HG03103 (cell line): ENCODE results near the gene ZSCAN25.
"Not testable (repeated sequence)": the region's sequence is repeated elsewhere in the genome, so short reads cannot be mapped to it uniquely, and the experiment has no call there.

Experiments
- ATAC-seq: cut with Tn5 transposase; IDR thresholded peaks from one replicate; pipeline ENCODE4 v1.9.1; 2021; ENCODE audit warnings: low read depth; ENCODE audit not compliant: unreplicated experiment

The ZSCAN25 gene

DNA sequence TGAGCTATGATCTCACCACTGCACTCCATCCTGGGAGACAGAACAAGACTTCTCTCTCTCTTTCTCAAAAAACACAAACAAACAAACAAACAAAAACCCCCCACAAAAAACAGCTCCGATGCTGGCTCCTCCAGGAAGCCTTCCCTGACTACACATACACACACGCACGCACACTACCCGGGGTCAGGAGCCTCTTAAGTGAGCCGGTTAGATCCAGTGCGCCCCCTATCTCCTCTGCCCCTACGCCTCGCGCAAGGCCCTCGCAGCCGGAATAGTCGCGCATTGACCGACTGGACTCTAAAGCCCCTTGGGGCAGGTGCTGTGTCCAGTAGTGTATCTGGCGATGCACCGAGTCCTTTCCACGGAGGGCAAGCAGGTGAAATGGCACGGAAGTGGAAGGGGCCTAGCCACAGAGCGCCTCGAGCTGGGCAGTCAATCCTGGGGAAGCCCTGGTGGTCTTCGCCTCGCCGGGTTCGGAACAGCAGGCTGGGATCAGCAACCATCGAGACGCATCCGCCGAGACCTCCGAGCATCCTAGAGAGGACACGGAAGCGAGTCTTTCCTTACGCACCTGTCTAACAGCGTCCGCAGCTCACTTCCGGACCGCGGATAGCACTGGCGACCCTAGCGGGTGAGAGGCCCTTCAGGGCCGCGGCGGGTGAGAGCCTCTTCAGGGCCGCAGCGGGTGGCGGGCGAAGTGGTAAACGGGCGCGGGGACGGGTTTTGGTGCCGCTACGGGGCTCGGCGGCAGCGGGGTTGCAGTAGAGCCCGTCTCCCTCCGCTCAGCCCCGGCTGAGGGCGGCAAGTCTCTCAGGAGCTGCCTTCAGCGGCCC is at the start of gene ZSCAN25:
TSS of gene ZSCAN25 (plus strand) at position 588 of the 833 bp plus-strand sequence. CDS start 2,661 bp downstream, outside the sequence.
- peak; percentile 86 for ATAC-seq

GRCh38 chr7:99568770-99569169 is 48.0 kb upstream of the ZSCAN25 start:
- ATAC-seq = not testable (repeated sequence)

DNA sequence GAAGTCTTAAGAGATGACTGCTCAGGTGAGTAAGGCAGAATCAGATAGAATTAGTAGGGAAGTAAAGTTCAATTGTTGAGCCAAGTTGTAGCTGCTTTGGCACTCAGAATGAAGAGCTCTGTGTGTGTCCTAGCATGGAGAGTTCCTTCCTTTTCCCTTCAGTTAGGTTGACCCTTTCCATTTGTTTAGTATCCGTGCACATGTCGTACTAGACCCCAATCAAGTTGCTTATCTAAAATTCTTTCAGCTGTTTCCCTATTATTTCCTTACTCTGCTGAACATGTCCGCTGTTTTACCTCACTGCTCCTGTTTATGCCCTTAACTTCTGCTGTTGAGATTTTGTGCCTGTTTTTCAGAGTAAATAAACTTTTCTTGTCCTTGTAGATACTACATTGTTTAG is 45.0 kb upstream of the ZSCAN25 start:
- ATAC-seq = no peak

DNA sequence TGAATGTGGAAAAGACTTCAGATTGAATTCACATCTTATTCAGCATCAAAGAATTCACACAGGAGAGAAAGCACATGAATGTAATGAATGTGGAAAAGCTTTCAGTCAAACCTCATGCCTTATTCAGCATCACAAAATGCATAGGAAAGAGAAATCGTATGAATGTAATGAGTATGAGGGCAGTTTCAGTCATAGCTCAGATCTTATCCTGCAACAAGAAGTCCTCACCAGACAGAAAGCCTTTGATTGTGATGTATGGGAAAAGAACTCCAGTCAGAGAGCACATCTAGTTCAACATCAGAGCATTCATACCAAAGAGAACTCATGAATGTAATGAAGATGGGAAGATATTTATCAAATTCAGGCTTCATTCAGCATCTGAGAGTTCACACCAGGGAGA is 43.5 kb upstream of the ZSCAN25 start:
- no peak for ATAC-seq

DNA sequence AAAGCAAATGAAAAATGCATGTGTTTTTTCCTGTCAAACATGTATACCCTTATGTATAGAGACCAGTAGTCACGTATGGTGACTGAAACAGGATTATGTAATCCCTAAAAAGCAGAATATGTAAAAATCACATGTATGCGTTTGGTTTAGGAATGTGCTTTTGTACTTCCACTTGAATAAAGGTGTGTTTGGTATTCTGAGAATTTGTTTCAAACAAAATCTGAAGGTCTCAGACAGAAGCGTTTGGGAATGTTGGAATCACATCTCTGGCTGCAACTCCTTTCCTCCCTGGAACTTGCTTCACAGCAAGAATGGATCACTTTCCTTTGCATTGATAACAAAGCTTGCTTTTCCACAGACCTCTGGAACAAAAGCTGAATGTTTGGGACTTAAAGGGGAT is 40.5 kb upstream of the ZSCAN25 start:
- no peak for ATAC-seq

GRCh38 chr7:99579281-99579955 is 37.3 kb upstream of the ZSCAN25 start:
- ATAC-seq = no peak

GRCh38 chr7:99579956-99580777 is 36.6 kb upstream of the ZSCAN25 start:
- ATAC-seq = no peak

DNA sequence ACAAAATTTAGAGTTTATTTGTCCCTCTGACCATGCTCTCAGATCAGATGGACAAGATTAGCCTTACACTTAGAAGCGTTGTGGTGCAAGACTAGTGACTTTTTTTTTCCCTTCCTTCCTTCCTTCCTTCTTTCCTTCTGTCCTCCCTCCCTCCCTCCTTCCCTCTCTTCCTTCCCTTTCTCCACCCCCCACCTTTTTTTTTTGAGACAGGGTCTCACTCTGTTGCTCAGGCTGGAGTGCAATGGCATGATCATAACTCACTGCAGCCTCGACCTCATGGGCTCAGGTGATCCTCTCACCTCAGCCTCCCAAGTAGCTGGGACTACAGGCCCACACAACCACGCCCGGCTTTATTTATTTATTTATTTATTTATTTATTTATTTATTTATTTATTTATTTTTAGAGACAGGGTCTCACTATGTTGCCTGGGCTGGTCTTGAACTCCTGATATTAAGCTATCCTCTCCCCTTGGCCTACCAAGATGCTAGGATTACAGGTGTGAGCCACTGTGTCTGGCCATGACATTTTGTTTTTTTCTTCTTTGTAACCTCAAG is 35.9 kb upstream of the ZSCAN25 start:
- ATAC-seq = not testable (repeated sequence)

GRCh38 chr7:99588868-99589267 is 27.9 kb upstream of the ZSCAN25 start:
- ATAC-seq = no peak

GRCh38 chr7:99594948-99595745 is 21.6 kb upstream of the ZSCAN25 start:
- ATAC-seq = no peak

- ATAC-seq = no peak
Observed at GRCh38 chr7:99596408-99596955, 20.3 kb upstream of the ZSCAN25 start.

GRCh38 chr7:99597762-99598501 is 18.8 kb upstream of the ZSCAN25 start, which contains the start of gene TMEM225B:
TSS of gene TMEM225B (plus strand) at chr7:99598267. CDS start at chr7:99604389, 6,122 bp downstream.
- ATAC-seq = no peak

GRCh38 chr7:99599836-99600235 is 16.9 kb upstream of the ZSCAN25 start:
- ATAC-seq = no peak

DNA sequence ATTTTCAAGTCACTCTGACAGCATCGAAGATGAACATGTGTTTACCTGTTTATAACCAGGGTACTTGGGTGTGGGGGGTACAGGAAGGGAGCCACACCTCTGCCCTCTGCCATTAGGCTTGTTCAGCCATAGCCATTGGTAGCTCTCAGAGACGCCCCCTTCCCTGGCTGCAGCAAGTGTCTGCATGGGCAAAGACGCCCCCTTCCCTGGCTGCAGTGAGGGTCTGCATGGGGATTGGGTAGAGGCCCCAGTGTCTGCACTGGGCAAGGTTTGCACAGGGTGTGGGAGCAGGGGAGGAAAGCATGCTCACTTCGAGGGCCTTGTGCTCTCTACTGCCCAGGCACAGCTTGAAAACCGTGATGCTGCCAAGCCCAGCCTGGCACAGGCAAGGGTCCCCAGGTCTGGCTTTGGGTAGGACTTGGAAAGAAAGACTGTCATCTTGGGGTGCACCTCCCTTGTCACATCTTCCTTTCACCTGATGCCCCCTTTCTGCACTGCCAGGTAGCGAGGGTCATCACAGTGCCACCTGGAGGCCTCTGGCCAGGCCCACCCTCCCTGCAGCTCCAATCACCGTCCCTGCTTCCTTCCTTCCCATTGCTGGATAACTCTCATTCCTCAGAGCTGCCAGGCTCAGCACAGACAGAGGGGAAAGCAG is 15.0 kb upstream of the ZSCAN25 start:
- ATAC-seq = no peak

GRCh38 chr7:99605527-99605926 is 11.2 kb upstream of the ZSCAN25 start:
- ATAC-seq = no peak

DNA sequence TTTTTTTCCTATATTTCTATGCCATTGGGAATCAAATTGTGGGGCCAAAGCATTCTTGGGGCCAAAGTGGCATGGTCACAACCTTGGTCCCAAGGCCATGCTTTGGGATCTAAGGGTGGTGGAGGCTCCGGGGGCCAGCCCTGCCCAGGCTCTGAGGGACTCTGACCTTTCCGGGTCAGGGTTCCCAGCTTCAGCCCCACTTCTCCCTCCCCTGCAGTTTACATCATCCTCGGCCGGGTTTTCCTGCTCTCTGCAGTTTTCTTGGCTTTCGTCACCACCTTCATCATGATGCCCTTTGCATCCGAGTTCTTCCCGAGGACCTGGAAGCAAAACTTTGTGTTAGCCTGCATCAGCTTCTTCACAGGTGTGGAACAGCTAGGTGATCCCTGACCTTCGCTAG is 10.2 kb upstream of the ZSCAN25 start:
- no peak for ATAC-seq

DNA sequence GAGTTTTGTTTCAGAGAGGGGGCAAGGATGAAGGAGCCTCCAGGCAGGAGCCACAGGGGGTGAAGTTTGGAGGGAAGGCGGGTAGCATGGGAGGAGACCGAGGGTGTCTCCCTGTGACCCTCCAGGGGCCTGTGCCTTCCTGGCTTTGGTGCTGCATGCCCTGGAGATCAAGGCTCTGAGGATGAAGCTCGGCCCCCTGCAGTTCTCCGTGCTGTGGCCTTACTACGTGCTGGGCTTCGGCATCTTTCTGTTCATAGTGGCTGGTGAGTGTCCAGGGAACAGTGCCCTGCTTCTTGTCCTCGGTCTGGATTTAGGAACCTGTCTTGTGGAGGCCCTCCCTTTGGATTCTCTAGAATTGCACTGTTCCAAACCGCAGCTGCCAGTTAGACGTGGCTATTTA is 9.2 kb upstream of the ZSCAN25 start:
- ATAC-seq = no peak

- ATAC-seq = no peak
Observed at GRCh38 chr7:99614495-99614894, 2.3 kb upstream of the ZSCAN25 start.
